Naive B cell (primary cell): ENCODE data around the gene EEFSEC. TPM values are rescaled to one million over a fixed set of nuclear protein-coding genes. Genes with fewer than 3 reads are reported as not detected.
A peak's percentile ranks its signal among the peaks of the same experiment; 100 is the strongest.
"Not testable (repeated sequence)": the region's sequence is repeated elsewhere in the genome, so short reads cannot be mapped to it uniquely, and the experiment has no call there.

Source experiments
- ATAC-seq, 2 donors: fragments of 150-1000 bp; cut with Tn5 transposase; 2 replicates each; pipeline ENCODE4 v1.10.0; 2021; ENCODE audit warnings: low read depth in 2 of 2, mild to moderate bottlenecking in 2 of 2, moderate library complexity in 2 of 2
- DNase-seq: peaks from one replicate; pipeline ENCODE4 v3.0.0; 2022
- H3K27ac Mint-ChIP-seq, 6 donors: one replicate each; pipeline ENCODE4 v1.8.0; 2020 to 2022; ENCODE audit warnings: mild to moderate bottlenecking in 6 of 6, mixed read lengths in 6 of 6, moderate library complexity in 5 of 6, inconsistent platforms in 2 of 6
- H3K27me3 Mint-ChIP-seq, 3 donors: one replicate each; pipeline ENCODE4 v1.8.0; 2021 to 2022; ENCODE audit warnings: mixed read lengths in 3 of 3, mild to moderate bottlenecking in 1 of 3
- H3K36me3 Mint-ChIP-seq, 2 donors: one replicate each; pipeline ENCODE4 v1.8.0; 2020 to 2022; ENCODE audit warnings: mixed read lengths in 2 of 2, inconsistent platforms in 1 of 2, mild to moderate bottlenecking in 1 of 2
- H3K4me1 Mint-ChIP-seq, 3 donors: one replicate each; pipeline ENCODE4 v1.8.0; 2020 to 2022; ENCODE audit warnings: mixed read lengths in 3 of 3, inconsistent platforms in 1 of 3, mild to moderate bottlenecking in 1 of 3, moderate library complexity in 1 of 3
- H3K4me3 Mint-ChIP-seq, 8 donors: one replicate each; pipeline ENCODE4 v1.8.0; 2020 to 2022; ENCODE audit warnings: mild to moderate bottlenecking in 8 of 8, mixed read lengths in 8 of 8, moderate library complexity in 8 of 8, inconsistent platforms in 2 of 8
- H3K9me3 Mint-ChIP-seq, 7 donors: one replicate each; pipeline ENCODE4 v1.8.0; 2020 to 2022; ENCODE audit warnings: mixed read lengths in 7 of 7, mild to moderate bottlenecking in 5 of 7, inconsistent platforms in 2 of 7, moderate library complexity in 1 of 7
- polyA plus RNA-seq, 6 donors: library from polyadenylated mRNA; unstranded; fragments of 300-500 nt; fragmentation: Illumina TruSeq; gene quantifications; one replicate each; pipeline ENCODE4 v1.2.3, GENCODE V29; 2021; ENCODE audit warnings: low read depth in 6 of 6

EEFSEC gene
- polyA plus RNA-seq, 6 donors from 2014 or later: 8.5 to 24.0 (median 20.1) TPM

DNA sequence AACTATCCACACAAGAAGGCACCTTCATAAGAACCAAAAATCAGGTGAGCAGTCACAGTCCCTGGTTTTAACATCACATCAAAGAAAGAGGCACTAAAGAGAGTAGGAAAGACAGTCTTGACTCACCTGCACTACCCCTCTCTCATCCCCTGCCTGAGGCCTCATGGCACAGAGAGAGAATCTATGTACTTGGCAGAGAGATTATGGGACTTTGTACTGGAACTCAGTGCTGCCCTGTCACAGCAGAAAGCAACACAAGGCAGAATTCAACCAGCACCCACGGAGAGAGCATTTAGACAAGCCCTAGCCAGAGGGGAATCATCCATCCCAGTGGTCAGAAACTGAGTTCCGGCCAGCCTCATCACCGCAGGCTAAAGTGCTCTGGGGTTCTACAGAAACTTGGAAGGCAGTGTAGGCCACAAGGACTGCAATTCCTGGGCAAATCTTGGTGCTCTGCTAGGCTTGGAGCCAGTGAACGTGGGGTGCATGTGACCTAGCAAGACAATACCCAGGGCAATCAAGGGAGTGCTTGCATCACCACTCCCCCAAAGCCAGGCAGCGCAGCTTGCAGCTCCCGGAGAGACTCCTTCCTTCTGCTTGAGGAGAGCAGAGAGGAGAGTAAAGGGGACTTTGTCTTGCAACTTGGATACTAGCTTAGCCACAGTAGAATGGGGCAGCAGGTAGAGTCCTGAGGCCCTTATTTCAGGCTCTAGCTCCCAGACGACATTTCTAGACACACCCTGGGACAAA lies 21.2 kb upstream of the EEFSEC start:
- H3K27ac Mint-ChIP-seq: peak overlapping the region in 1 of 6 donors; percentile 57
- DNase-seq (no peak), ATAC-seq (no peak)
- H3K4me3 Mint-ChIP-seq: no peak overlapping the region
- H3K36me3 Mint-ChIP-seq: peaks cover 0 to 7% of the 10 kb centered on the region in 2 donors
- H3K27me3 Mint-ChIP-seq: peaks cover 18 to 51% (median 48%) of the 10 kb centered on the region in 3 donors
- no peaks in the 10 kb centered on the region for H3K4me1 Mint-ChIP-seq
- H3K9me3 Mint-ChIP-seq: peaks cover 0 to 4% (median 0%) of the 10 kb centered on the region in 7 donors

DNA sequence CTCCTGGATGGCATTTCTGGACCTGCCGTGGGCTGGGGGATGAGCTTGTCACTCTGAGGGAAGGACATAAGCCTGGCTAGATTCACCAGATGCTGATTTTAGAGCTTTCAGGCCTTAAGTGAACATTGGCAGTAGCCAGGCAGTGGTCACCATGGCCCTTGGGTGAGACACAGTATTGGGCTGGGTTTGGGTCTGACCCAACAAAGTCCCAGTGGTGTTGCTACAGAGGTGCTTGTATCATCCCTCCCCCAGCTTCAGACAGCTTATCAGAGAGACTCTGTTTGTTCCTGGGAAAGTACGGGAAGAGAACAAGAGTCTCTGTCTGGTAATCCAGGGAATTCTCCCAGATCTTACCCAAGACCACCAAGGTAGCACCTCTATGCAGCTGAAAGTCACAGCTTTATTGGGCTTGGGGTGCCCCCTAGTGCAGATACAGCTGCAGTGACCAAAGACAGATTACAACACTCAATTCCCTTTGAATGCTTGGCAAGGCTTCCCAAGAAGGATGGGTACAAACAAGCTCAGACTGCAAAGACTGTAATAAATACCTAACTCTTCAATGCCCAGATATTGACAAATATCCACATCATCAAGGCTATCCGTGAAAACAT lies 19.9 kb upstream of the EEFSEC start:
- Mint-ChIP-seq H3K27me3 (peaks cover 14 to 57% (median 41%) of the 10 kb centered on the region in 3 donors), H3K9me3 (peaks cover 0 to 4% (median 0%) of the 10 kb centered on the region in 7 donors), H3K4me3 (no peak overlapping the region), H3K4me1 (no peaks in the 10 kb centered on the region), H3K27ac (no peak overlapping the region), H3K36me3 (peaks cover 0 to 7% of the 10 kb centered on the region in 2 donors)
- DNase-seq (peak; percentile 29), ATAC-seq (peak; percentile 38 to 40)

DNA sequence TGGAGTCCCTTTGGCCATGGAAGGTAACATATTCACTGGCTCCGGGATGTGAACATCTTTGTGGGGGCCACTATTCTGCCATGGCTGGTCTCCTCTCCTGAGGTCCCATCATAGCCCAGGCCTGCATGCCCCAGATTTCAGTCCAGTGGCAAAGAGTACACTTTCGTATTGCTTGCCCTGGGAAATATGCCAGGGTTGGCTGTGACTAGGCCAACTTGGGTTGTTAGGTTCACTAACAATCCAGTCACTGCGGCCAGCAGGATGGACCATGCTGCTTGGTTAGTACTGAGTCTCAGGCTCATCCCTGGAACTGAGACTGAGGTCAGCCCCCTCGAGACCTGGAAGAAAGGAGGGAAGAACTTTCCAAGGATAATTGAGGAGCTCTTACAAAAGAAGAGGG lies 9.8 kb upstream of the EEFSEC start:
- peak overlapping the region in 1 of 6 donors; percentile 44 for H3K27ac Mint-ChIP-seq
- no peaks in the 10 kb centered on the region for H3K9me3 Mint-ChIP-seq
- peaks cover 0 to under 1% (median 0%) of the 10 kb centered on the region in 3 donors for H3K27me3 Mint-ChIP-seq
- H3K4me3 Mint-ChIP-seq: no peak overlapping the region
- no peak for DNase-seq
- no peaks in the 10 kb centered on the region for H3K4me1 Mint-ChIP-seq
- ATAC-seq: no peak
- peaks cover 0 to 12% of the 10 kb centered on the region in 2 donors for H3K36me3 Mint-ChIP-seq

DNA sequence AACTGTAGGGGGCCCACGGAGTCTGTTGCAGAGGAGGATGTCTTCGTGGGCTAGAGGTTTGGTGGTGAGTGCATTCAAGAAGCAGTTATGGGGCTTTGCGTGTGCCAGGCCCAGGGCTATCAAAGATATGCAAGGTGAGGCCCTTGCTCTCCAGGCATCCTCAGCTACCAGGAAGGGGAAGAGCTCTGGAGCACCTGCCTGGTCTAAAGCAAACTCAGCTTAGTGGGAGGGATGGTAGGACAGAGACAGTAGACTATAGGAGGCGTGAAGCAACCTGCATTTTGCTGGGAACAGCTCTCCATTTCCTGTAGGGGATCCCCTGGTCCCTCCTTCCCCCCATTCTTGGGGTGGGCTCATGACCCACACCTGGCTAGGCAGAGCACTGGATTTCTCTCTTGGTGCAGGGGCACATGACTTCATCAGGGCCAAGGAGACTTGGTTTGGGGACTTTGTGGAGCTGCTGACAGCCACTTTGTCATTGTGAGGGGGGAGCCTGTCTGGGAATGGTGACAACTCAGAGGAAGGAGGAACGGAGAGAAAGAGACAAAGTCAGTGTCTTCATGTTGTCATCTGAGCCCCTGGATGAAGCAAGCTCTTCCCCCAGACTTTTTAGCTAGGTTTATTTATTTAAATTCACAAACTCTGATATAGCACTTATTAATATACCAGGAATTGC lies 8.6 kb upstream of the EEFSEC start:
- H3K27me3 Mint-ChIP-seq: no peaks in the 10 kb centered on the region
- H3K36me3 Mint-ChIP-seq: peaks cover 0 to 12% of the 10 kb centered on the region in 2 donors
- H3K27ac Mint-ChIP-seq: peak overlapping the region in 2 of 6 donors; percentile 40 to 75
- DNase-seq (no peak), ATAC-seq (no peak)
- no peaks in the 10 kb centered on the region for H3K9me3 Mint-ChIP-seq
- no peaks in the 10 kb centered on the region for H3K4me1 Mint-ChIP-seq
- no peak overlapping the region for H3K4me3 Mint-ChIP-seq

DNA sequence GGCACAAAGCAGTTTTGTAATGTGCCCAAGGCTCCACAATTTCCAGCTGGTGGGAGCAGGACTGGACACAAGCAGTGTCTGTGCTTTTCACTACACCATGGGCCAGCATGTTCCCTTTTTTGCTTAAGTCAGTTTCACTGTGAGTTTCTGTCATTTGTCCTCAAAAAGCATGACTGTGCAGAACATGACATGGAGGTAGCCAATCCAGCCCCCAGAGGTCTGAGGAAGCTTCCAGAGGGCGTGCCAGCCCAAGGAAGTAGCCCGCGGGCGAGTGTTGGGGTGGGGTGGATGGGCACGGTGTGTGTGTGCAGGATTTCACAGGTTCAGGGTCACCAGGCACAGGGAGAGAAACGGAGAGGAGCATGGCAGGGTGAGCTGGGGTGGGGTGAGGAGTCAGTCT lies 8.0 kb upstream of the EEFSEC start:
- H3K27ac Mint-ChIP-seq: no peak overlapping the region
- ATAC-seq: no peak
- no peak overlapping the region for H3K4me3 Mint-ChIP-seq
- no peaks in the 10 kb centered on the region for H3K4me1 Mint-ChIP-seq
- peaks cover 0 to 12% of the 10 kb centered on the region in 2 donors for H3K36me3 Mint-ChIP-seq
- H3K9me3 Mint-ChIP-seq: no peaks in the 10 kb centered on the region
- H3K27me3 Mint-ChIP-seq: no peaks in the 10 kb centered on the region
- no peak for DNase-seq

DNA sequence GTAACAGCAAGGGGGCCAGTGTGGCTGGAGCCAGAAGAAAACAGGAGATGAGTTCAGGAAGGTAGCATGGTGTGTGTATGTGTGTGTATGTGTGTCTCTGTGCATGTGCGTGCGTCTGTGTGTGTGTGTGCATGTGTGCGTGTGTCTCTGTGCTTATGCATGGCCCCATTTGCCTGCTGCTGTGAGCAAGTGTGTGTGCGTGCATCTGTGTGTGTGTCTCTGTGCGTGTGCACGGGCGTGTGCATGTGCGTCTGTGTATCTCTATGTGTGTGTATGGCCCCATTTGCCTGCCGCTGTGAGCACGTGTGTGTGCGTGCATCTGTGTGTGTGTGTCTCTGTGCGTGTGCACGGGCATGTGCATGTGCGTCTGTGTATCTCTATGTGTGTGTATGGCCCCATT lies 7.1 kb upstream of the EEFSEC start:
- H3K4me3 Mint-ChIP-seq: no peak overlapping the region

DNA sequence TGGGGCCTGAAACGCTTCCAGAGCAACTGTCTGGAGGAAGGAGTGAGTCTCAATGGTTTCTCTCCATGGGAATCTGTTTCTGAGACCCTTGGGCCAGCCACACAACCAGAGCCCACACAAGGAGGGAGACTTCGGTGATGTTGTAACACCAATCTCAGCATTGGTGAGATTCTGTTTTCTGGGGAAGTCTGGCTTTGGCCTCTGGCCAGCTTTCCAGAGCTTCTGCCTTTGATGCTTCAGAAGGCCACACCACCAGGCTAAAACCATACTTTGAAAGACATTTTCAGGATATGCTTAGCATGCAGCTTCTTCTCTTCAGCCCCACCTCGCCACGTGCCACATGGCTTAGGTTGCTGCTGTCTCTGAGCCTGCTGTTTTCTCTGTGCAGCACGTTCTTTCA lies 3.6 kb upstream of the EEFSEC start:
- peaks cover 0 to 12% of the 10 kb centered on the region in 2 donors for H3K36me3 Mint-ChIP-seq
- H3K4me1 Mint-ChIP-seq: peaks cover 16 to 19% (median 17%) of the 10 kb centered on the region in 3 donors
- DNase-seq: no peak
- peaks cover 0 to 8% (median 3%) of the 10 kb centered on the region in 7 donors for H3K9me3 Mint-ChIP-seq
- H3K27ac Mint-ChIP-seq: no peak overlapping the region
- ATAC-seq: no peak
- H3K27me3 Mint-ChIP-seq: no peaks in the 10 kb centered on the region
- peak overlapping the region in 1 of 8 donors; percentile 19 for H3K4me3 Mint-ChIP-seq

More for the DNA sequence above, 7.1 kb upstream of the EEFSEC start:
- Mint-ChIP-seq H3K4me1 (no peaks in the 10 kb centered on the region), H3K36me3 (peaks cover 0 to 12% of the 10 kb centered on the region in 2 donors), H3K27ac (peak overlapping the region in 1 of 6 donors; percentile 53), H3K27me3 (no peaks in the 10 kb centered on the region), H3K9me3 (no peaks in the 10 kb centered on the region)
- ATAC-seq: no peak
- DNase-seq: no peak

DNA sequence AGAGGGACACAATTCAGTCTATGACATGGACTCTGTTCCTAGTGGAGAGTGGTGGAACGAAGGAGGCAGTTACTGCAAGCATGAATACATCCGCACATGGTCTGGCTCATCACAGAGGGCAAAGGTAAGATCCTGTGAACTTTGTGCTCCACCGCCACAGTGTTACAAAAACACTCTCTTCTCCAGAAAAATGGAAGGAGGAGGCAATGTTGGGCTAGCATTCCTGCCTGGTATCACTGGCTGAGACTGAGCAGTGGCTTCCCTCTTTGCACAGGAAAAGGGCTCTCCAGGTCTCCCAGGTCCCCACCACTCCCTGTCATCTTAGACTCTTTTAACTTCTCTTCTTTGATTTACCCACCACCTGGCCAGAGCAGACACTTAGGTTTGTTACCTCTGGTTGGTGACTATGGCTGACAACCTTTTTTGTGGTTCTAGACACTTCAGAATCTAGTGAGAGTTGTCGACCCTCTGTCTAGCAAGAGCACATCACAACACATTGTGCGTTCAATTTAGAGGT lies 1.5 kb upstream of the EEFSEC start:
- DNase-seq (no peak), ATAC-seq (no peak)
- Mint-ChIP-seq H3K9me3 (peaks cover 0 to 8% (median 3%) of the 10 kb centered on the region in 7 donors), H3K36me3 (peaks cover 2 to 7% of the 10 kb centered on the region in 2 donors), H3K4me3 (peak overlapping the region in 5 of 8 donors; percentile 50 to 82 (median 73)), H3K27ac (peak overlapping the region in 5 of 6 donors; percentile 64 to 86 (median 75)), H3K4me1 (peaks cover 23 to 30% (median 24%) of the 10 kb centered on the region in 3 donors), H3K27me3 (no peaks in the 10 kb centered on the region)

DNA sequence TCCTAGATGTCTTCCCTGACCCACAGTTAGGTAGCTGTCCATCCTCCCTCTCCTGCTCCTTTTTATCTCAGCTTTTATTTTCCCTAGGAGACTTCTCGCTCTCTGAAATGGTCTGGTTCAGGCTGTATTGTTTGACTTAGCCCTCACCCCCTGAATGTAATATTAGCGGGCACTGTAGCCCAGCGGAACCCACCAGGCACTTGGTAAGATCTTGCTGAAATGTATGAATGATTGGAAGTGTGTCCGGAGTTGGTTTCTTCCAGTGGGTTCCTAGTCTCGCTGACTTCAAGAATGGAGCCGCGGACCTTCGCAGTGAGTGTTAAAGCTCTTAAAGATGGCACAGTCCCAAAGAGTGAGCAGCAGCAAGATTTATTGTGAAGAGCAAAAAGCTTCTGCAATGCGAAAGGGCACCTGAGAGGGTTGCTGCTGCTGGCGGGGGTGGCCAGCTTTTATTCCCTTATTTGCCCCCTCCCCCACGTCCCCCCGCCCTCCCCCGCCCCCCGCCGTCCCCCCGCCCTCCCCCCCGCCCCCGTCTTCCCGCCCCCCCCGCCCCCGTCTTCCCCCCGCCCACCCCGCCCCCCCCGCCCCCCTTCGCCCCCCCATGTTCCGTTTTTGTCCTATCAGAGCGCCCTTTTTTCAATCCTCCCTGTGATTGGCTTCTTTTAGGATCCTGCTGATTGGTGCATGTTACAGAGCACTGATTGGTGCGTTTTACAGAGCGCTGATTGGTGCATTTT lies 694 bp upstream of the EEFSEC start:
- Mint-ChIP-seq H3K27me3 (no peaks in the 10 kb centered on the region), H3K9me3 (peaks cover 0 to 8% (median 3%) of the 10 kb centered on the region in 7 donors), H3K36me3 (peaks cover 8 to 11% of the 10 kb centered on the region in 2 donors), H3K4me3 (peak overlapping the region; percentile 82 to 95 (median 90)), H3K4me1 (peaks cover 23 to 32% (median 26%) of the 10 kb centered on the region in 3 donors), H3K27ac (peak overlapping the region; percentile 86 to 99 (median 94))
- ATAC-seq: peak; percentile 63 to 70
- DNase-seq: no peak

DNA sequence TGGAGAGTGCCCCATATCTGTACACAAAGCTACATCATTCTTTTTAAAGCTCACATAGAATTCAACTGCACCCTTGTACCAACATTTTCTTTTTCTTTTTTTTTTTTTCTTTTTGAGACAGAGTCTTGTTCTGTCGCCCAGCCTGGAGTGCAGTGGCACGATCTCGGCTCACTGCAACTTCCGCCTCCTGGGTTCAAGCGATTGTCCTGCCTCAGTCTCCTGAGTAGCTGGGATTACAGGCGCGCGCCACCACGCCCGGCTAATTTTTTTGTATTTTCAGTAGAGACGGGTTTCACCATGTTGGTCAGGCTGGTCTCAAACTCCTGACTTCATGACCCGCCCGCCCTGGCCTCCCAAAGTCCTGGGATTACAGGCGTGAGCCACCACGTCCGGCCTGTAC lies 1.1 kb downstream of the EEFSEC start:
- H3K4me1 Mint-ChIP-seq: peaks cover 23 to 33% (median 26%) of the 10 kb centered on the region in 3 donors
- H3K4me3 Mint-ChIP-seq: peak overlapping the region; percentile 82 to 95 (median 90)
- DNase-seq, H3K9me3 Mint-ChIP-seq, H3K27me3 Mint-ChIP-seq, ATAC-seq: not testable (repeated sequence)
- H3K27ac Mint-ChIP-seq: peak overlapping the region in 4 of 6 donors; percentile 47 to 86 (median 84)
- H3K36me3 Mint-ChIP-seq: peaks cover 12 to 16% of the 10 kb centered on the region in 2 donors

DNA sequence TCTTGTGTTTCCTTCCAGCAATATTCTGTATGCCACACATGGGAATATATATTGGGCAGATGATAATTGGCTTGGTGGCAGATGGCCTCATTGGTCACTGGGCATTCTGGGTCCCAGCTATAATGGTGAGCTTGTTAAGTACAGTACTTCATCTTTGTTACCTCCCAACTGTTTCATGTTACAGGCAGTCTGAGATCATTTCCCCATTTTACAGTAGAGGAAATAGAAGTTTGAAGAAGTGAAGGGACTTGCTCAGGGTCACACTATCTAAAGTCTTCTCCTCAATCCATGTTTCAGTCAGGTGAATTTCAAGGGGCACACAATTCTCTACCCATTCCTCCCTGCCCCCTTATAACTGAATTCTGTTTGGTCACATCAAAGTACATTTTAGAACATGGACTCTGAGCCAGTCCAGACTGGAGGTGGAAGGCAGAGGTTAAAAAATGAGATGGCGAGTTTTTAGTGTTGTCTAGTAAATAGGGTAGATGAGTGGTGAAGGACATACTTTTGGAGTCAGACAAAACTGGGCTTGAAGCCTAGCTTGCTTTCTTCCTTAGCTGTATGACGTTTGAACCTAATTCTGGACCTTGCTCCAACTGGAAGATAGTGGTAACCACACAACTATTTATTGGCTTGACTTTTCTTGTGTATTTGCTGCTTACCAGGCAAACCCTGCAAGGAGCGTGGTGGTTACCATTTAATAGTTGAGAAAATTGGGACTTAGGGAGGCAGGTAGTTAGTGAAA lies 2.5 kb downstream of the EEFSEC start:
- Mint-ChIP-seq H3K36me3 (peaks cover 16 to 23% of the 10 kb centered on the region in 2 donors), H3K27ac (no peak overlapping the region), H3K4me3 (peak overlapping the region in 1 of 8 donors; percentile 89), H3K9me3 (peaks cover 0 to 9% (median 3%) of the 10 kb centered on the region in 7 donors), H3K27me3 (no peaks in the 10 kb centered on the region), H3K4me1 (peaks cover 31 to 38% (median 32%) of the 10 kb centered on the region in 3 donors)
- DNase-seq (no peak), ATAC-seq (no peak)

DNA sequence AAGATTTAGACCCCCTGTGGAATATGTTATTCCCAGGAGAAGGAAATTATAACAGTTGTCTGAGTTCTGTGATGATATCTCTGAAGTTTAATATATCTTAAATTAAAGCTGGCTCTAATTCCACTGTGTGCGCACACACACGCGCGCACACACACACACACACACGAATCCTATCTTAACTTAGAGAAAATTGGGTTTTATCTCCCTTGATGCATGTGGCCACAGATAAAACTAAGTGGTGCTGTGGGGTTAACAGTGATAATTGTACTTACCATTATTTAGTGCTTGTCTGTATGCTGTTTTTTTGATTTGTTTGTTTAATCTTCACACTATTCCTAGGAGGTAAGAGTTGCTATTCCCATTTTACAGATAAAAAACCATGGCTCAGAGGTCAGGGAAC lies 7.4 kb downstream of the EEFSEC start:
- Mint-ChIP-seq H3K4me3 (no peak overlapping the region), H3K36me3 (peaks cover 23 to 26% of the 10 kb centered on the region in 2 donors), H3K4me1 (peaks cover 23 to 37% (median 30%) of the 10 kb centered on the region in 3 donors), H3K27me3 (no peaks in the 10 kb centered on the region), H3K9me3 (peaks cover 0 to 5% (median 0%) of the 10 kb centered on the region in 7 donors), H3K27ac (peak overlapping the region in 1 of 6 donors; percentile 24)
- no peak for DNase-seq
- ATAC-seq: no peak
